GM23338 (cell line): ENCODE data around the gene CHST11. TPM values are rescaled to one million over a fixed set of nuclear protein-coding genes. Genes with fewer than 3 reads are reported as not detected.
"Not testable (repeated sequence)": the region's sequence is repeated elsewhere in the genome, so short reads cannot be mapped to it uniquely, and the experiment has no call there.

Source experiments
- ATAC-seq: fragments of 200-7000 bp; cut with Tn5 transposase; 3 replicates; pipeline ENCODE4 v1.9.1; 2020
- DNase-seq: peaks from one replicate; pipeline ENCODE4 v3.0.0-alpha.2; 2015; ENCODE audit warnings: low spot score
- H2AFZ ChIP-seq: fragments of 200-600 bp; sonication (generic); 2 replicates; pipeline ENCODE4 v1.8.0; 2016; ENCODE audit warnings: antibody characterized with exemption, mild to moderate bottlenecking, moderate library complexity
- H3F3A ChIP-seq: fragments of 200-600 bp; sonication (generic); replicated peaks from 2 replicates; pipeline ENCODE4 v1.8.0; 2017; ENCODE audit warnings: antibody characterized with exemption, mixed run types, low read depth
- H3K27ac ChIP-seq: fragments of 200-600 bp; sonication (generic); 2 replicates; pipeline ENCODE4 v1.6.1; 2016; ENCODE audit warnings: low read depth
- H3K27me3 ChIP-seq: fragments of 200-600 bp; sonication (generic); 2 replicates; pipeline ENCODE4 v1.8.0; 2016; ENCODE audit warnings: mild to moderate bottlenecking, mixed run types, moderate library complexity; ENCODE audit not compliant: insufficient read depth
- H3K36me3 ChIP-seq: fragments of 200-600 bp; sonication (generic); 2 replicates; pipeline ENCODE4 v1.8.0; 2016; ENCODE audit warnings: mild to moderate bottlenecking; ENCODE audit not compliant: insufficient read depth
- H3K4me1 ChIP-seq: fragments of 200-600 bp; sonication (generic); 2 replicates; pipeline ENCODE4 v1.8.0; 2016; ENCODE audit warnings: mild to moderate bottlenecking, moderate library complexity; ENCODE audit not compliant: insufficient read depth
- H3K4me2 ChIP-seq: fragments of 200-600 bp; sonication (generic); 2 replicates; pipeline ENCODE4 v1.7.1; 2017; ENCODE audit warnings: mixed run types
- H3K4me3 ChIP-seq: fragments of 200-600 bp; sonication (generic); 2 replicates; pipeline ENCODE4 v1.6.1; 2016; ENCODE audit warnings: mixed run types
- H3K79me2 ChIP-seq: fragments of 200-600 bp; sonication (generic); replicated peaks from 2 replicates; pipeline ENCODE4 v1.8.0; 2017; ENCODE audit warnings: mild to moderate bottlenecking; ENCODE audit not compliant: insufficient read depth
- H3K9me2 ChIP-seq: fragments of 200-600 bp; sonication (generic); 2 replicates; pipeline ENCODE4 v1.8.0; 2017; ENCODE audit not compliant: insufficient read depth
- H4K20me1 ChIP-seq: fragments of 200-600 bp; sonication (generic); replicated peaks from 2 replicates; pipeline ENCODE4 v1.8.0; 2017; ENCODE audit warnings: mild to moderate bottlenecking; ENCODE audit not compliant: insufficient read depth
- H3K27ac Mint-ChIP-seq: 2 replicates; pipeline ENCODE4 v1.8.0; 2020; ENCODE audit warnings: inconsistent platforms, mild to moderate bottlenecking, moderate library complexity, mixed read lengths
- H3K27me3 Mint-ChIP-seq: 3 replicates; pipeline ENCODE4 v1.8.0; 2022; ENCODE audit warnings: low read depth, mild to moderate bottlenecking, moderate library complexity, mixed read lengths, inconsistent platforms; ENCODE audit not compliant: insufficient read depth, poor library complexity
- H3K36me3 Mint-ChIP-seq: 3 replicates; pipeline ENCODE4 v1.8.0; 2021; ENCODE audit warnings: low read depth, mild to moderate bottlenecking, inconsistent platforms, moderate library complexity, mixed read lengths
- H3K4me1 Mint-ChIP-seq: 3 replicates; pipeline ENCODE4 v1.8.0; 2020; ENCODE audit warnings: mild to moderate bottlenecking, inconsistent platforms, mixed read lengths
- H3K4me3 Mint-ChIP-seq: 3 replicates; pipeline ENCODE4 v1.8.0; 2021; ENCODE audit warnings: moderate library complexity, mild to moderate bottlenecking, inconsistent platforms, mixed read lengths
- H3K9me3 Mint-ChIP-seq: 3 replicates; pipeline ENCODE4 v1.8.0; 2020; ENCODE audit warnings: moderate library complexity, mild to moderate bottlenecking, inconsistent platforms, mixed read lengths
- ETS1 ChIP-seq: IDR thresholded peaks from 2 replicates; pipeline ENCODE4 v1.6.1; 2016; ENCODE audit warnings: antibody characterized with exemption
- EZH2phosphoT487 ChIP-seq: fragments of 200-600 bp; sonication (generic); IDR thresholded peaks from one replicate; pipeline ENCODE4 v1.8.1; 2018; ENCODE audit warnings: antibody characterized with exemption; ENCODE audit not compliant: unreplicated experiment
- JUNB ChIP-seq: IDR thresholded peaks from one replicate; pipeline ENCODE4 v1.6.1; 2016; ENCODE audit warnings: antibody characterized with exemption; ENCODE audit not compliant: unreplicated experiment
- polyA plus RNA-seq: library from polyadenylated mRNA; unstranded; fragments of >200 nt; fragmentation: Nextera tagmentation; extraction: Ambion mirVana; gene quantifications from 2 replicates; pipeline ENCODE4 v1.2.1, GENCODE V29; 2016
- total RNA-seq: library from RNA; depleted of rRNA; stranded (reverse); fragments of >200 nt; shearing (Covaris generic); gene quantifications from 2 replicates; pipeline ENCODE4 v1.2.3, GENCODE V29; 2014
- TF ChIP-seq, protein P1 (sequence below): fragments of 250-450 bp; sonication (Bioruptor Pico); IDR thresholded peaks from 2 replicates; pipeline ENCODE4 v1.5.0; 2020; ENCODE audit warnings: mild to moderate bottlenecking, moderate library complexity

Gene CHST11
- total and polyA plus RNA-seq, 2 experiments from 2014 or later, result 7.7 to 25.7 TPM

GRCh38 chr12:104526751-104527150 lies 70.0 kb downstream of the CHST11 start:
- no peaks in the 10 kb centered on the region for H3K27me3 ChIP-seq
- H3K4me3 ChIP-seq, result no peak overlapping the region
- H3K36me3 ChIP-seq, result no peaks in the 10 kb centered on the region
- H3K79me2 ChIP-seq, result peaks cover 25% of the 10 kb centered on the region
- no peak overlapping the region for H2AFZ ChIP-seq
- H3K4me2 ChIP-seq, result peak overlapping the region; percentile 25; the same call in 1 of the 2 replicates
- Mint-ChIP-seq H3K27me3 (peaks cover 5% of the 10 kb centered on the region), H3K9me3 (peaks cover 4% of the 10 kb centered on the region; the same call in 1 of the 3 replicates), H3K4me3 (no peak overlapping the region; the same call in 2 of the 3 replicates), H3K27ac (peak overlapping the region; percentile 1; the same call in 1 of the 2 replicates), H3K4me1 (peaks cover 52% of the 10 kb centered on the region), H3K36me3 (peaks cover 4% of the 10 kb centered on the region; the same call in 2 of the 3 replicates)
- peaks cover 17% of the 10 kb centered on the region; the same call in 1 of the 2 replicates for H3K9me2 ChIP-seq
- H4K20me1 ChIP-seq, result no peaks in the 10 kb centered on the region
- no peak overlapping the region for H3K27ac ChIP-seq
- TF ChIP-seq EZH2phosphoT487 (no peak), JUNB (no peak), ETS1 (no peak)
- TF ChIP-seq, protein P1, sequence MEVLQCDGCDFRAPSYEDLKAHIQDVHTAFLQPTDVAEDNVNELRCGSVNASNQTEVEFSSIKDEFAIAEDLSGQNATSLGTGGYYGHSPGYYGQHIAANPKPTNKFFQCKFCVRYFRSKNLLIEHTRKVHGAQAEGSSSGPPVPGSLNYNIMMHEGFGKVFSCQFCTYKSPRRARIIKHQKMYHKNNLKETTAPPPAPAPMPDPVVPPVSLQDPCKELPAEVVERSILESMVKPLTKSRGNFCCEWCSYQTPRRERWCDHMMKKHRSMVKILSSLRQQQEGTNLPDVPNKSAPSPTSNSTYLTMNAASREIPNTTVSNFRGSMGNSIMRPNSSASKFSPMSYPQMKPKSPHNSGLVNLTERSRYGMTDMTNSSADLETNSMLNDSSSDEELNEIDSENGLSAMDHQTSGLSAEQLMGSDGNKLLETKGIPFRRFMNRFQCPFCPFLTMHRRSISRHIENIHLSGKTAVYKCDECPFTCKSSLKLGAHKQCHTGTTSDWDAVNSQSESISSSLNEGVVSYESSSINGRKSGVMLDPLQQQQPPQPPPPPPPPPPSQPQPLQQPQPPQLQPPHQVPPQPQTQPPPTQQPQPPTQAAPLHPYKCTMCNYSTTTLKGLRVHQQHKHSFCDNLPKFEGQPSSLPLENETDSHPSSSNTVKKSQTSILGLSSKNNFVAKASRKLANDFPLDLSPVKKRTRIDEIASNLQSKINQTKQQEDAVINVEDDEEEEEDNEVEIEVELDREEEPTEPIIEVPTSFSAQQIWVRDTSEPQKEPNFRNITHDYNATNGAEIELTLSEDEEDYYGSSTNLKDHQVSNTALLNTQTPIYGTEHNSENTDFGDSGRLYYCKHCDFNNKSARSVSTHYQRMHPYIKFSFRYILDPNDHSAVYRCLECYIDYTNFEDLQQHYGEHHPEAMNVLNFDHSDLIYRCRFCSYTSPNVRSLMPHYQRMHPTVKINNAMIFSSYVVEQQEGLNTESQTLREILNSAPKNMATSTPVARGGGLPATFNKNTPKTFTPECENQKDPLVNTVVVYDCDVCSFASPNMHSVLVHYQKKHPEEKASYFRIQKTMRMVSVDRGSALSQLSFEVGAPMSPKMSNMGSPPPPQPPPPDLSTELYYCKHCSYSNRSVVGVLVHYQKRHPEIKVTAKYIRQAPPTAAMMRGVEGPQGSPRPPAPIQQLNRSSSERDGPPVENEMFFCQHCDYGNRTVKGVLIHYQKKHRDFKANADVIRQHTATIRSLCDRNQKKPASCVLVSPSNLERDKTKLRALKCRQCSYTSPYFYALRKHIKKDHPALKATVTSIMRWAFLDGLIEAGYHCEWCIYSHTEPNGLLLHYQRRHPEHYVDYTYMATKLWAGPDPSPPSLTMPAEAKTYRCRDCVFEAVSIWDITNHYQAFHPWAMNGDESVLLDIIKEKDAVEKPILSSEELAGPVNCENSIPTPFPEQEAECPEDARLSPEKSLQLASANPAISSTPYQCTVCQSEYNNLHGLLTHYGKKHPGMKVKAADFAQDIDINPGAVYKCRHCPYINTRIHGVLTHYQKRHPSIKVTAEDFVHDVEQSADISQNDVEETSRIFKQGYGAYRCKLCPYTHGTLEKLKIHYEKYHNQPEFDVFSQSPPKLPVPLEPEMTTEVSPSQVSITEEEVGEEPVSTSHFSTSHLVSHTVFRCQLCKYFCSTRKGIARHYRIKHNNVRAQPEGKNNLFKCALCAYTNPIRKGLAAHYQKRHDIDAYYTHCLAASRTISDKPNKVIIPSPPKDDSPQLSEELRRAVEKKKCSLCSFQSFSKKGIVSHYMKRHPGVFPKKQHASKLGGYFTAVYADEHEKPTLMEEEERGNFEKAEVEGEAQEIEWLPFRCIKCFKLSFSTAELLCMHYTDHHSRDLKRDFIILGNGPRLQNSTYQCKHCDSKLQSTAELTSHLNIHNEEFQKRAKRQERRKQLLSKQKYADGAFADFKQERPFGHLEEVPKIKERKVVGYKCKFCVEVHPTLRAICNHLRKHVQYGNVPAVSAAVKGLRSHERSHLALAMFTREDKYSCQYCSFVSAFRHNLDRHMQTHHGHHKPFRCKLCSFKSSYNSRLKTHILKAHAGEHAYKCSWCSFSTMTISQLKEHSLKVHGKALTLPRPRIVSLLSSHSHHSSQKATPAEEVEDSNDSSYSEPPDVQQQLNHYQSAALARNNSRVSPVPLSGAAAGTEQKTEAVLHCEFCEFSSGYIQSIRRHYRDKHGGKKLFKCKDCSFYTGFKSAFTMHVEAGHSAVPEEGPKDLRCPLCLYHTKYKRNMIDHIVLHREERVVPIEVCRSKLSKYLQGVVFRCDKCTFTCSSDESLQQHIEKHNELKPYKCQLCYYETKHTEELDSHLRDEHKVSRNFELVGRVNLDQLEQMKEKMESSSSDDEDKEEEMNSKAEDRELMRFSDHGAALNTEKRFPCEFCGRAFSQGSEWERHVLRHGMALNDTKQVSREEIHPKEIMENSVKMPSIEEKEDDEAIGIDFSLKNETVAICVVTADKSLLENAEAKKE (CRISPR knock-in tag), result no peak
- DNase-seq (peak; percentile 34), ATAC-seq (peak; percentile 40)
- H3F3A ChIP-seq, result 0 out of 2 replicates have a peak, but pooled peaks cover 3% of the 10 kb centered on the region
- peaks cover 33% of the 10 kb centered on the region for H3K4me1 ChIP-seq

- H4K20me1 ChIP-seq, result not testable (repeated sequence)
Observed at GRCh38 chr12:104527653-104528052, 70.9 kb downstream of the CHST11 start.

More at GRCh38 chr12:104527653-104528052, 70.9 kb downstream of the CHST11 start:
- not testable (repeated sequence) for H3K4me3 ChIP-seq, ATAC-seq, DNase-seq, H2AFZ ChIP-seq, H3K36me3 ChIP-seq, H3K27ac ChIP-seq, H3K4me3 Mint-ChIP-seq, H3K9me3 Mint-ChIP-seq, H3K36me3 Mint-ChIP-seq, H3K4me2 ChIP-seq, H3K27me3 ChIP-seq, H3F3A ChIP-seq, H3K27ac Mint-ChIP-seq, H3K27me3 Mint-ChIP-seq
- peaks cover 31% of the 10 kb centered on the region for H3K4me1 ChIP-seq
- peaks cover 16% of the 10 kb centered on the region for H3K79me2 ChIP-seq
- H3K4me1 Mint-ChIP-seq, result peaks cover 51% of the 10 kb centered on the region
- peaks cover 18% of the 10 kb centered on the region; the same call in 1 of the 2 replicates for H3K9me2 ChIP-seq
